ENCODE measurements around the gene PTPN9.

The PTPN9 gene

GRCh38 chr15:75508840-75509532 lies 70.1 kb downstream of the PTPN9 start (continued):
- TF ChIP-seq, protein P1, sequence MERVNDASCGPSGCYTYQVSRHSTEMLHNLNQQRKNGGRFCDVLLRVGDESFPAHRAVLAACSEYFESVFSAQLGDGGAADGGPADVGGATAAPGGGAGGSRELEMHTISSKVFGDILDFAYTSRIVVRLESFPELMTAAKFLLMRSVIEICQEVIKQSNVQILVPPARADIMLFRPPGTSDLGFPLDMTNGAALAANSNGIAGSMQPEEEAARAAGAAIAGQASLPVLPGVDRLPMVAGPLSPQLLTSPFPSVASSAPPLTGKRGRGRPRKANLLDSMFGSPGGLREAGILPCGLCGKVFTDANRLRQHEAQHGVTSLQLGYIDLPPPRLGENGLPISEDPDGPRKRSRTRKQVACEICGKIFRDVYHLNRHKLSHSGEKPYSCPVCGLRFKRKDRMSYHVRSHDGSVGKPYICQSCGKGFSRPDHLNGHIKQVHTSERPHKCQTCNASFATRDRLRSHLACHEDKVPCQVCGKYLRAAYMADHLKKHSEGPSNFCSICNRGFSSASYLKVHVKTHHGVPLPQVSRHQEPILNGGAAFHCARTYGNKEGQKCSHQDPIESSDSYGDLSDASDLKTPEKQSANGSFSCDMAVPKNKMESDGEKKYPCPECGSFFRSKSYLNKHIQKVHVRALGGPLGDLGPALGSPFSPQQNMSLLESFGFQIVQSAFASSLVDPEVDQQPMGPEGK (CRISPR knock-in tag; IDR thresholded peaks at IDR 0.05; ENCODE audit: borderline replicate concordance) = no peak
- TF ChIP-seq ZFP30 (CRISPR knock-in tag; IDR thresholded peaks at IDR 0.05) (no peak), ZNF70 (CRISPR knock-in tag; IDR thresholded peaks at IDR 0.05) (no peak), CSDC2 (CRISPR knock-in tag; IDR thresholded peaks at IDR 0.05) (no peak), ZC3H10 (CRISPR knock-in tag; IDR thresholded peaks at IDR 0.05) (no peak), PPARA (CRISPR knock-in tag; IDR thresholded peaks at IDR 0.05; ENCODE audit: borderline replicate concordance) (no peak), ZNF565 (CRISPR knock-in tag; conservative IDR thresholded peaks at IDR 0.05; ENCODE audit: low read depth) (no peak)
- TF ChIP-seq, protein P2, sequence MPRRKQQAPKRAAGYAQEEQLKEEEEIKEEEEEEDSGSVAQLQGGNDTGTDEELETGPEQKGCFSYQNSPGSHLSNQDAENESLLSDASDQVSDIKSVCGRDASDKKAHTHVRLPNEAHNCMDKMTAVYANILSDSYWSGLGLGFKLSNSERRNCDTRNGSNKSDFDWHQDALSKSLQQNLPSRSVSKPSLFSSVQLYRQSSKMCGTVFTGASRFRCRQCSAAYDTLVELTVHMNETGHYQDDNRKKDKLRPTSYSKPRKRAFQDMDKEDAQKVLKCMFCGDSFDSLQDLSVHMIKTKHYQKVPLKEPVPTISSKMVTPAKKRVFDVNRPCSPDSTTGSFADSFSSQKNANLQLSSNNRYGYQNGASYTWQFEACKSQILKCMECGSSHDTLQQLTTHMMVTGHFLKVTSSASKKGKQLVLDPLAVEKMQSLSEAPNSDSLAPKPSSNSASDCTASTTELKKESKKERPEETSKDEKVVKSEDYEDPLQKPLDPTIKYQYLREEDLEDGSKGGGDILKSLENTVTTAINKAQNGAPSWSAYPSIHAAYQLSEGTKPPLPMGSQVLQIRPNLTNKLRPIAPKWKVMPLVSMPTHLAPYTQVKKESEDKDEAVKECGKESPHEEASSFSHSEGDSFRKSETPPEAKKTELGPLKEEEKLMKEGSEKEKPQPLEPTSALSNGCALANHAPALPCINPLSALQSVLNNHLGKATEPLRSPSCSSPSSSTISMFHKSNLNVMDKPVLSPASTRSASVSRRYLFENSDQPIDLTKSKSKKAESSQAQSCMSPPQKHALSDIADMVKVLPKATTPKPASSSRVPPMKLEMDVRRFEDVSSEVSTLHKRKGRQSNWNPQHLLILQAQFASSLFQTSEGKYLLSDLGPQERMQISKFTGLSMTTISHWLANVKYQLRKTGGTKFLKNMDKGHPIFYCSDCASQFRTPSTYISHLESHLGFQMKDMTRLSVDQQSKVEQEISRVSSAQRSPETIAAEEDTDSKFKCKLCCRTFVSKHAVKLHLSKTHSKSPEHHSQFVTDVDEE (CRISPR knock-in tag; IDR thresholded peaks at IDR 0.05) = no peak

DNA sequence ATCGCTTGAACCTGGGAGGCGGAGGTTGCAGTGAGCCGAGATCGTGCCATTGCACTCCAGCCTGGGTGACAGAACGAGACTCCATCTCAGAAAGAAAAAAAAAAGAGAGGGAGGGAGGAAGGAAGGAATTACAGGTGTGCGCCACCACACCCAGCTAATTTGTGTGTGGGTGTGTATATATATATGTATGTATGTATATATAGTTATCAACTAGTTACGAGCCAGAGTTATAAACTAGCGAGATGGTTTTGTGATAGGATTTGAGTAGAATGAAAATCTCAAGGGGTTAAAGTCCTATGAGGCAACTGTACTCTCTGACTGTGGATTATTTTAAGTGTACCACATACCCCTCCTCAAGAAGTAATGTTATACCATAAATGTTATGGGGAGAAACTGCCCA lies 76.8 kb downstream of the PTPN9 start:
- ATAC-seq = no peak
- TF ChIP-seq, protein P2 (CRISPR knock-in tag; IDR thresholded peaks at IDR 0.05) = no peak
- TF ChIP-seq ZC3H10 (CRISPR knock-in tag; IDR thresholded peaks at IDR 0.05) (no peak), ZNF8 (CRISPR knock-in tag; IDR thresholded peaks at IDR 0.05) (no peak), ARNTL (CRISPR knock-in tag; IDR thresholded peaks at IDR 0.05; ENCODE audit: borderline replicate concordance, low read depth) (no peak), ZFP3 (CRISPR knock-in tag; IDR thresholded peaks at IDR 0.05) (no peak), RARB (CRISPR knock-in tag; IDR thresholded peaks at IDR 0.05) (no peak), TOX (CRISPR knock-in tag; IDR thresholded peaks at IDR 0.05; ENCODE audit: borderline replicate concordance) (no peak), ZNF70 (CRISPR knock-in tag; IDR thresholded peaks at IDR 0.05) (no peak), CSDC2 (CRISPR knock-in tag; IDR thresholded peaks at IDR 0.05) (no peak), OSR1 (CRISPR knock-in tag; IDR thresholded peaks at IDR 0.05) (no peak), SNAI2 (CRISPR knock-in tag; IDR thresholded peaks at IDR 0.05) (no peak), ISL1 (CRISPR knock-in tag; IDR thresholded peaks at IDR 0.05) (no peak), ESRRG (CRISPR knock-in tag; IDR thresholded peaks at IDR 0.05) (no peak), CSRNP3 (CRISPR knock-in tag; IDR thresholded peaks at IDR 0.05) (no peak), PPARA (CRISPR knock-in tag; IDR thresholded peaks at IDR 0.05; ENCODE audit: borderline replicate concordance) (no peak)
- TF ChIP-seq, protein P3, sequence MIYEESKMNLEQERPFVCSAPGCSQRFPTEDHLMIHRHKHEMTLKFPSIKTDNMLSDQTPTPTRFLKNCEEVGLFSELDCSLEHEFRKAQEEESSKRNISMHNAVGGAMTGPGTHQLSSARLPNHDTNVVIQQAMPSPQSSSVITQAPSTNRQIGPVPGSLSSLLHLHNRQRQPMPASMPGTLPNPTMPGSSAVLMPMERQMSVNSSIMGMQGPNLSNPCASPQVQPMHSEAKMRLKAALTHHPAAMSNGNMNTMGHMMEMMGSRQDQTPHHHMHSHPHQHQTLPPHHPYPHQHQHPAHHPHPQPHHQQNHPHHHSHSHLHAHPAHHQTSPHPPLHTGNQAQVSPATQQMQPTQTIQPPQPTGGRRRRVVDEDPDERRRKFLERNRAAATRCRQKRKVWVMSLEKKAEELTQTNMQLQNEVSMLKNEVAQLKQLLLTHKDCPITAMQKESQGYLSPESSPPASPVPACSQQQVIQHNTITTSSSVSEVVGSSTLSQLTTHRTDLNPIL (CRISPR knock-in tag; IDR thresholded peaks at IDR 0.05; ENCODE audit: low read depth) = no peak
- TF ChIP-seq, protein P1 (CRISPR knock-in tag; IDR thresholded peaks at IDR 0.05; ENCODE audit: borderline replicate concordance) = no peak

Data from SK-N-SH treated with all-trans-retinoic acid at 6 μM for 48 hours (cell line).